Mesenteric fat pad (tissue), 1 donor: ENCODE data around the gene NRG2. TPM values are rescaled to one million over a fixed set of nuclear protein-coding genes. Genes with fewer than 3 reads are reported as not detected.

Experiments
- DNase-seq: peaks from one replicate; pipeline ENCODE4 v3.0.0-alpha.2; 2020; ENCODE audit warnings: low spot score
- total RNA-seq: library from RNA; stranded (reverse); fragmentation: NEBNext Ultra II Directional; extraction: Animal tissue kit (Norgen Biotek cat#: 25700); gene quantifications from one replicate; pipeline ENCODE4 v1.2.1, GENCODE V29; 2021
- donor health status: DM: yes; HTN: yes; CAD: no.

NRG2 gene
- total RNA-seq, 1 donor from 2014 or later, result 5.7 TPM

- no peak for DNase-seq
Measured at GRCh38 chr5:139816566-139816965, 226.5 kb downstream of the NRG2 start.

GRCh38 chr5:139814704-139815280 is 228.3 kb downstream of the NRG2 start:
- no peak for DNase-seq

- DNase-seq, result no peak
Measured at GRCh38 chr5:139814191-139814601, 228.9 kb downstream of the NRG2 start.

GRCh38 chr5:139812836-139813805 is 230.0 kb downstream of the NRG2 start:
- no peak for DNase-seq

- DNase-seq, result no peak
Measured at GRCh38 chr5:139812323-139812722, 230.8 kb downstream of the NRG2 start.

- no peak for DNase-seq
Measured at GRCh38 chr5:139811274-139811607, 231.9 kb downstream of the NRG2 start.

GRCh38 chr5:139810341-139811273 is 232.5 kb downstream of the NRG2 start:
- DNase-seq, result no peak

GRCh38 chr5:139809331-139809810 is 233.7 kb downstream of the NRG2 start:
- DNase-seq, result no peak

GRCh38 chr5:139808481-139809330 is 234.4 kb downstream of the NRG2 start:
- no peak for DNase-seq

GRCh38 chr5:139807647-139808030 is 235.5 kb downstream of the NRG2 start:
- no peak for DNase-seq

- DNase-seq, result no peak
Measured at GRCh38 chr5:139806726-139807646, 236.1 kb downstream of the NRG2 start.

- no peak for DNase-seq
Measured at GRCh38 chr5:139806111-139806510, 237.0 kb downstream of the NRG2 start.

- DNase-seq, result no peak
Measured at GRCh38 chr5:139805545-139805944, 237.6 kb downstream of the NRG2 start.

- DNase-seq, result no peak
Measured at GRCh38 chr5:139804800-139805397, 238.2 kb downstream of the NRG2 start.

GRCh38 chr5:139803978-139804377 is 239.1 kb downstream of the NRG2 start:
- DNase-seq, result no peak

GRCh38 chr5:139799359-139799758 is 243.7 kb downstream of the NRG2 start:
- no peak for DNase-seq

- no peak for DNase-seq
Measured at GRCh38 chr5:139798883-139799282, 244.2 kb downstream of the NRG2 start.

- DNase-seq, result no peak
Measured at GRCh38 chr5:139797856-139798510, 245.1 kb downstream of the NRG2 start.
